Bladder microvascular endothelial cell (primary cell): ENCODE measurements around the gene ADGRV1. TPM values are rescaled to one million over a fixed set of nuclear protein-coding genes. Genes with fewer than 3 reads are reported as not detected.

ENCODE experiments used
- total RNA-seq: library from RNA; depleted of rRNA; stranded (reverse); fragments of >200 nt; gene quantifications from 2 replicates; pipeline ENCODE4 v1.2.3, GENCODE V29; 2014

The ADGRV1 gene, protein sequence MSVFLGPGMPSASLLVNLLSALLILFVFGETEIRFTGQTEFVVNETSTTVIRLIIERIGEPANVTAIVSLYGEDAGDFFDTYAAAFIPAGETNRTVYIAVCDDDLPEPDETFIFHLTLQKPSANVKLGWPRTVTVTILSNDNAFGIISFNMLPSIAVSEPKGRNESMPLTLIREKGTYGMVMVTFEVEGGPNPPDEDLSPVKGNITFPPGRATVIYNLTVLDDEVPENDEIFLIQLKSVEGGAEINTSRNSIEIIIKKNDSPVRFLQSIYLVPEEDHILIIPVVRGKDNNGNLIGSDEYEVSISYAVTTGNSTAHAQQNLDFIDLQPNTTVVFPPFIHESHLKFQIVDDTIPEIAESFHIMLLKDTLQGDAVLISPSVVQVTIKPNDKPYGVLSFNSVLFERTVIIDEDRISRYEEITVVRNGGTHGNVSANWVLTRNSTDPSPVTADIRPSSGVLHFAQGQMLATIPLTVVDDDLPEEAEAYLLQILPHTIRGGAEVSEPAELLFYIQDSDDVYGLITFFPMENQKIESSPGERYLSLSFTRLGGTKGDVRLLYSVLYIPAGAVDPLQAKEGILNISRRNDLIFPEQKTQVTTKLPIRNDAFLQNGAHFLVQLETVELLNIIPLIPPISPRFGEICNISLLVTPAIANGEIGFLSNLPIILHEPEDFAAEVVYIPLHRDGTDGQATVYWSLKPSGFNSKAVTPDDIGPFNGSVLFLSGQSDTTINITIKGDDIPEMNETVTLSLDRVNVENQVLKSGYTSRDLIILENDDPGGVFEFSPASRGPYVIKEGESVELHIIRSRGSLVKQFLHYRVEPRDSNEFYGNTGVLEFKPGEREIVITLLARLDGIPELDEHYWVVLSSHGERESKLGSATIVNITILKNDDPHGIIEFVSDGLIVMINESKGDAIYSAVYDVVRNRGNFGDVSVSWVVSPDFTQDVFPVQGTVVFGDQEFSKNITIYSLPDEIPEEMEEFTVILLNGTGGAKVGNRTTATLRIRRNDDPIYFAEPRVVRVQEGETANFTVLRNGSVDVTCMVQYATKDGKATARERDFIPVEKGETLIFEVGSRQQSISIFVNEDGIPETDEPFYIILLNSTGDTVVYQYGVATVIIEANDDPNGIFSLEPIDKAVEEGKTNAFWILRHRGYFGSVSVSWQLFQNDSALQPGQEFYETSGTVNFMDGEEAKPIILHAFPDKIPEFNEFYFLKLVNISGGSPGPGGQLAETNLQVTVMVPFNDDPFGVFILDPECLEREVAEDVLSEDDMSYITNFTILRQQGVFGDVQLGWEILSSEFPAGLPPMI (N-terminal part only)
- under 0.01 and 0.06 TPM in 2 replicates for total RNA-seq

DNA sequence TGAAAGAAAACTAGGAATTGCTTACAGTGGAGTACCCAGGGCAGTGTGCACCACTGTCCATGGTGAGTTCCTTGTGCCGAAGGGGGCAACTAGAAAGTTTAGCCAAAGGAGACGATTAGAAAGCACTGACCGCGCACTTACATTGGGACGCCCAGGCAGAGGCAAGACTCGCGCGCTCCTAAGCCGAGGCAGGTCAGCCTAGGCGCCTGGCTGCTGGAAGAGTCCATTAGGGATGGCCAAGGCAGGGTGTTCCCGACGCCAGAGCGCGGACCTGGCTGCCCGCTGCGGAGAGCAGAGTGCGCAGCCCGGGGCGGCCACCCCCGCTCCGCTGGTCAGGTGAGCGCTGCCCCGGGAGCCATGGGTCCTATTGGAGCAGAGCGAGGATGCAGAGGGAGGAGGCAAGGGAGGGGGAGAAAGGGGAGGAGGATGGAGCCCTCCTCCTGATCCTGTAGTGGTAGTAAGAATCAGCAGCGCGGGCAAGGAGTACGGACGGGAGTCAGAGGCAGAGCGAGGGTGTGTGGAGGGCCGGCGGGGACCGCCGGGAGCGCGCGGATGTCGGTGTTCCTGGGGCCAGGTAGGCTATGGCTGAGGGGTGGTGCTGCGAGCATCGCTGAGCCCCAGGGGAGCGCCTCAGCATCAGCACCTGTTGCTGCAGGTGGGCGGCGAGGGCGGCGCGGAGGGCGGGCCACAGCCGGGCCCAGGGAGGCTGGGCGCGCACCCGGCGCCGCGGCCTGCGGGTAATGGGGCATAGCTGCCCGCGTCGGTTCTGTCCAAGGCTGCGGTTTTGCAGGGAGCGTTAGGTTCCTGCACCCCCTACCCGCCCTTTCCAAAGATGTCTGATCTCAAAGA is at the start of gene ADGRV1:
ADGRV1 (plus strand) TSS at position 454 of the 849 bp plus-strand sequence; CDS start at position 553, 99 bp downstream.

DNA sequence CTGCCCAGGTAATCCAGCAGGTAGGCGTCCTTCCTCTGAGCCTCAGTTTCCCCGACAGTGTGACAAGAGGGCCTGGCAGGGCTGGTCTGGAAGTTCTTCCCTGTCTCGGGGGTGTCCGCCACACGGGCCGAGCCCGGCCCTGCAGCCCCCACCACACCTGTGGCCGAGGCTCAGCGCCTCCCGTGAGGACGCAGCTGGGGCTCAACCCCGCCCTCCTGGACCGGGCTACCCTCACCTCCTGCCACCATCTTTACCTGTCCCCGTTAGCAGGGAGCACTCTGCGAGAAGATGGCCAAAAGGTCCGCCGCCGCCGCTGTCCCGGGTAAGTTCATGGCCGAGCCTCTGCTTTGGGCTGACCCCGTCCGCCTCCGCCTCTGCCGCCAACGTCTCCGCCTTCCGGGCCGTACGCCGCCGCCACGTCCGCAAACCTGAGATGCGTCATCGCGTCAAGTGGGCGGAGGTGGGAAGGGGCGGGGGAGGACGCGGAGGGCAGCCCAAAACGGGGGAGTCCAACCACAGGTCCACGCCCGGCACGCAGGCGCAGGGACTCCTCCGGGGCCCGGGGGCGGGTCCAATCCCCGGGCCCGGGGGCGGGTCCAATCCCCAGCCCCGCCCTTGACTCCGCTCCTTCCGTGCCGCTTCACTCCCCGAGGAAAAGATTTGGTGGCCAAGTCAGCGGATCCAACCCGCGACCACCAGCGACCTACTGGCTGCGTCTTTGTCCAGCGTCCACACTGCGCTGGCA is 29.2 kb upstream of the ADGRV1 start, which contains the start of gene LYSMD3:
LYSMD3 (minus strand) TSS at position 391 of the 745 bp plus-strand sequence. CDS start 4,295 bp downstream, outside the sequence.

Other genes starting within 250 kb of the ADGRV1 start
- 9.9 and 17.4 TPM in 2 replicates for gene CETN3, start 149.0 kb upstream of the ADGRV1 start, total RNA-seq
- 3.2 and 6.1 TPM in 2 replicates for gene MBLAC2, start 84.0 kb upstream of the ADGRV1 start, total RNA-seq
- gene POLR3G, start 83.9 kb upstream of the ADGRV1 start, total RNA-seq, result 5.2 and 8.5 TPM in 2 replicates
- gene LYSMD3, start 29.2 kb upstream of the ADGRV1 start, total RNA-seq, result 12.0 and 18.5 TPM in 2 replicates